ENCODE results near the gene MTREX. TPM values are rescaled to one million over a fixed set of nuclear protein-coding genes. Genes with fewer than 3 reads are reported as not detected.

MTREX gene
- total RNA-seq, 1 donor from 2014 or later = 45.3 TPM

GRCh38 chr5:55344392-55344992, 36.7 kb downstream of the MTREX start:
- H3K27ac Mint-ChIP-seq (ENCODE audit: unreplicated experiment) = peak overlapping the region; percentile 84
- H3K27me3 Mint-ChIP-seq (ENCODE audit: low read depth) = no peaks in the 10 kb centered on the region

GRCh38 chr5:55345327-55345726, 37.5 kb downstream of the MTREX start:
- H3K27ac Mint-ChIP-seq (ENCODE audit: unreplicated experiment) = peak overlapping the region; percentile 41

More at GRCh38 chr5:55344392-55344992, 36.7 kb downstream of the MTREX start:
- no peak for DNase-seq (ENCODE audit: low spot score)
- H3K4me1 Mint-ChIP-seq (ENCODE audit: low read depth) = peaks cover 31% of the 10 kb centered on the region
- no peak overlapping the region for H3K4me3 Mint-ChIP-seq (ENCODE audit: unreplicated experiment)
- no peaks in the 10 kb centered on the region for H3K9me3 Mint-ChIP-seq (ENCODE audit: low read depth)
- peak; percentile 94 for TF ChIP-seq CTCF (IDR thresholded peaks at IDR 0.05)
- peaks cover 17% of the 10 kb centered on the region for H3K36me3 Mint-ChIP-seq (ENCODE audit: low read depth)

GRCh38 chr5:55347786-55348185, 40.0 kb downstream of the MTREX start:
- peaks cover 22% of the 10 kb centered on the region for H3K4me1 Mint-ChIP-seq (ENCODE audit: low read depth)
- no peak for TF ChIP-seq CTCF (IDR thresholded peaks at IDR 0.05)
- DNase-seq (ENCODE audit: low spot score) = no peak
- H3K4me3 Mint-ChIP-seq (ENCODE audit: unreplicated experiment) = no peak overlapping the region
- H3K27ac Mint-ChIP-seq (ENCODE audit: unreplicated experiment) = peak overlapping the region; percentile 43
- H3K9me3 Mint-ChIP-seq (ENCODE audit: low read depth) = no peaks in the 10 kb centered on the region
- H3K36me3 Mint-ChIP-seq (ENCODE audit: low read depth) = peaks cover 23% of the 10 kb centered on the region
- no peaks in the 10 kb centered on the region for H3K27me3 Mint-ChIP-seq (ENCODE audit: low read depth)

More at GRCh38 chr5:55345327-55345726, 37.5 kb downstream of the MTREX start:
- DNase-seq (ENCODE audit: low spot score) = no peak
- Mint-ChIP-seq H3K4me3 (ENCODE audit: unreplicated experiment) (no peak overlapping the region), H3K27me3 (ENCODE audit: low read depth) (no peaks in the 10 kb centered on the region), H3K36me3 (ENCODE audit: low read depth) (peaks cover 23% of the 10 kb centered on the region), H3K4me1 (ENCODE audit: low read depth) (peaks cover 31% of the 10 kb centered on the region), H3K9me3 (ENCODE audit: low read depth) (no peaks in the 10 kb centered on the region)
- no peak for TF ChIP-seq CTCF (IDR thresholded peaks at IDR 0.05)

GRCh38 chr5:55350754-55351153, 43.0 kb downstream of the MTREX start:
- H3K27ac Mint-ChIP-seq (ENCODE audit: unreplicated experiment) = no peak overlapping the region
- peaks cover 32% of the 10 kb centered on the region for H3K36me3 Mint-ChIP-seq (ENCODE audit: low read depth)
- peaks cover 3% of the 10 kb centered on the region for H3K4me1 Mint-ChIP-seq (ENCODE audit: low read depth)
- DNase-seq (ENCODE audit: low spot score) = no peak
- no peaks in the 10 kb centered on the region for H3K27me3 Mint-ChIP-seq (ENCODE audit: low read depth)
- no peak overlapping the region for H3K4me3 Mint-ChIP-seq (ENCODE audit: unreplicated experiment)
- TF ChIP-seq CTCF (IDR thresholded peaks at IDR 0.05) = no peak
- H3K9me3 Mint-ChIP-seq (ENCODE audit: low read depth) = no peaks in the 10 kb centered on the region

GRCh38 chr5:55356896-55357295, 49.1 kb downstream of the MTREX start:
- TF ChIP-seq CTCF (IDR thresholded peaks at IDR 0.05) = no peak
- no peak overlapping the region for H3K27ac Mint-ChIP-seq (ENCODE audit: unreplicated experiment)
- peaks cover 7% of the 10 kb centered on the region for H3K9me3 Mint-ChIP-seq (ENCODE audit: low read depth)
- H3K27me3 Mint-ChIP-seq (ENCODE audit: low read depth) = no peaks in the 10 kb centered on the region
- no peak overlapping the region for H3K4me3 Mint-ChIP-seq (ENCODE audit: unreplicated experiment)
- no peak for DNase-seq (ENCODE audit: low spot score)
- H3K4me1 Mint-ChIP-seq (ENCODE audit: low read depth) = peaks cover 11% of the 10 kb centered on the region
- peaks cover 22% of the 10 kb centered on the region for H3K36me3 Mint-ChIP-seq (ENCODE audit: low read depth)

Measured in chondrocyte (in vitro differentiated cells).